ENCODE results near the gene RPS18.

Gene RPS18

DNA sequence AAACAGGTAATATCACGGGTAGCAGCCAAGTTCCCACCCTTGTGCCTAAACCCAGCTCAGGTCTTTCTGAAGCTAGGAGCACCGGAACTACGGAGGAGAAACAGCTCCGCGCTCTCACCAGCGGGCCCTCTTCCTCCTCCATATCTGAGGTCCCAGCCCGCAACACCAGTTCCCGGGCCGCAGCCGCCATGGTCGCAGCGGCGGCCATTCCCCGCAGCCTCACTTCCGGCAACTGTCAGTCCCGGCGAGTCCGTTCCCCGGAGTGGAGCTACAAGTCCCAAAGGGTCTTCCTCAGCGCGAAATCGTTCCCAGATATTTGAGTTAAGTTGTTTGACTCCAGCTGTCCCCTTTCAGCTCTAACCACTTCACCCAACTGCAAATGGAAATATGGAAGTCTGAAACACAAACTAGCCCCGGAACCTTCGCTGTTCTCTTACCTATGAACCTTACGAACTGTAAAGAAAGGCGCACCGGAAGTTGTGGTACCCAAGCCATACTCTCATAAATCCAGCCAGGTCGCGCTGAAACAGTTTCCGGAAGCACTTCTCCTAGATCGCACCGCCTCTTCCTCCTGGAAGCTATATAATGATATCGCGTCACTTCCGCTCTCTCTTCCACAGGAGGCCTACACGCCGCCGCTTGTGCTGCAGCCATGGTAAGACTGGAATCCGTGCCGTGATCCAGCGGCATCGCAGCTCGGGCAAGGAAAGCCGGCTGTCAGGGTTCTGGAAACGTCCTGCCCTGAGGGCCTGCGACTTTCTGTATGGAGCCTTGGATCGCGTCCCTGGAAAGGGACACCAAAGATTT lies at the start of gene RPS18, which contains the start of gene VPS52:
TSS of gene RPS18 (plus strand) at position 608 of the 807 bp plus-strand sequence. CDS start at position 653, 45 bp downstream.
TSS of gene VPS52 (minus strand) at position 409 of the 807 bp plus-strand sequence. CDS start at position 208, 201 bp downstream.
- TF ChIP-seq, protein P1, sequence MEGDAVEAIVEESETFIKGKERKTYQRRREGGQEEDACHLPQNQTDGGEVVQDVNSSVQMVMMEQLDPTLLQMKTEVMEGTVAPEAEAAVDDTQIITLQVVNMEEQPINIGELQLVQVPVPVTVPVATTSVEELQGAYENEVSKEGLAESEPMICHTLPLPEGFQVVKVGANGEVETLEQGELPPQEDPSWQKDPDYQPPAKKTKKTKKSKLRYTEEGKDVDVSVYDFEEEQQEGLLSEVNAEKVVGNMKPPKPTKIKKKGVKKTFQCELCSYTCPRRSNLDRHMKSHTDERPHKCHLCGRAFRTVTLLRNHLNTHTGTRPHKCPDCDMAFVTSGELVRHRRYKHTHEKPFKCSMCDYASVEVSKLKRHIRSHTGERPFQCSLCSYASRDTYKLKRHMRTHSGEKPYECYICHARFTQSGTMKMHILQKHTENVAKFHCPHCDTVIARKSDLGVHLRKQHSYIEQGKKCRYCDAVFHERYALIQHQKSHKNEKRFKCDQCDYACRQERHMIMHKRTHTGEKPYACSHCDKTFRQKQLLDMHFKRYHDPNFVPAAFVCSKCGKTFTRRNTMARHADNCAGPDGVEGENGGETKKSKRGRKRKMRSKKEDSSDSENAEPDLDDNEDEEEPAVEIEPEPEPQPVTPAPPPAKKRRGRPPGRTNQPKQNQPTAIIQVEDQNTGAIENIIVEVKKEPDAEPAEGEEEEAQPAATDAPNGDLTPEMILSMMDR (IDR thresholded peaks at IDR 0.05) = no peak

DNA sequence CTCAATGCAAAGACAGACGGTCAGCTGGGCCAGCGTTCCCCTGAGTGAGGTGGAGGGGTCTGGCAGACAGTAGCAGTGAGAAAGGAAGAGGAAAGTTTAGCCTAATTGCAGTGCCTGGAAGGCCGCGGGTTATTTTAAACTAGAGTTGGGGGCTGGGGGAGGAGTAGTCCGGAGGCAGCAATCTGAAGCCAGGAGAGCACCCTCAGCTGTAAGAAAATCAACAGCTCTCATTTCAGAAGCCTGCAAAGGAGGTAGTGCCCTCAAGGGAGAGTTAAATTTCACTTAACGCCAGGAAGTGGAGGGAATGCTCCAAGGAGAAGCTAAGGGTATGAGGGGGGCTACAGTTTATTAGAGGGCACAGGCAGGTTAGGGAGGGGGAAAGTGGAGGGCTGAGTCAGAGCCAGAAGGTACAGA lies 36.6 kb upstream of the RPS18 start:
- TF ChIP-seq, protein P1 (IDR thresholded peaks at IDR 0.05) = no peak

DNA sequence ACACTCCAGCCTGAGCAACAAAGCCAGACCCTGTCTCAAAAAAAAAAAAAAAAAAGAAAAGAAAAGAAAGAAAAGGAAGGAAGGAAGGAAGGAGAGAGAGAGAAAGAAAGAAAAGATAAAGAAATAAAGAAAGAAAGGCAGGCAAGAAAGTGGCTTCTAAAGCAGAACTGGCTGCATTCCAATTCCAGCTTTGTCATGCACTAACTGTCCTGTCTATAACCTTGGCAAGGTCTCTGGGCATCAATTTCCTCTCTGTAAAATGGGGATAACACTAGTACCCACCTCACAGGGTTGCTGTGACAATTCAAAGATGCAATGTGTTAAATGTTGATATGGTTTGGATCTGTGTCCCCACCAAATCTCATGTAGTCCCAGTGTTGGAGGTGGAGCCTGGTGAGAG lies 35.5 kb upstream of the RPS18 start:
- TF ChIP-seq, protein P1 (IDR thresholded peaks at IDR 0.05) = no peak

DNA sequence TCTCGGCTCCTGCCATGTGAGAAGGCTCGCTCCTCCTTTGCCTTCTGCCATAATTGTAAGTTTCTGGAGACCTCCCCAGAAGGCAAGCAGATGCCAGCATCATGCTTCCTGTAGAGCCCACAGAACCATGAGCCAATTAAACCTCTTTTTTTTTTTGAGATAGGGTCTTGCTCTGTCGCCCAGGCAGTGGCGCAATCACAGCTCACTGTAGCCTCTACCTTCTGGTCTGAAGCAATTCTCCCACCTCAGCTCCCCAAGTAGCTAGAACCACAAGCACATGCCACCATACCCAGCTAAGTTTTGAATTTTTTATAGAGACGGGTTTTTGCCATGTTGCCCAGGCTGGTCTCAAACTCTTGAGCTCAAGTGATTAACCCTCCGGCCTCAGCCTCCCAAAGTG lies 35.0 kb upstream of the RPS18 start:
- TF ChIP-seq, protein P1 (IDR thresholded peaks at IDR 0.05) = no peak

DNA sequence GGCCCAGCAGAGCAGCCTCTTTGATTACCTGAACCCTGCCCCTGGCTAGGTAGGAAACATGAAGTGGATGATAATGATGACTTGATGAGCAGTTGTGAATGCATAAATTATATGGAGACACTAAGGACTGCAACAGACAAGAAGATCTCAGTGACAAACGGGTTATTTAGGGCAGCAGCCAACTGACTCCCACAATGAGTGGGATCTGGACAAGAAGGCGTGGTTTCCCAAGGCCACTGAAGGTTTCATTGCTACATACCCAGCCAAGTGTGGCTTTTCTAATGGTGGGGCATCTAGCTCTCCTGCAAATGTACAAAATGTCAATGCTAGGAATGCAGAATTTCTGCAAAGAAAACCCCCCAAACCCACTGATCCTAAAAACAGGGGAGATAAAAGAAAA lies 34.1 kb upstream of the RPS18 start:
- TF ChIP-seq, protein P1 (IDR thresholded peaks at IDR 0.05) = no peak

DNA sequence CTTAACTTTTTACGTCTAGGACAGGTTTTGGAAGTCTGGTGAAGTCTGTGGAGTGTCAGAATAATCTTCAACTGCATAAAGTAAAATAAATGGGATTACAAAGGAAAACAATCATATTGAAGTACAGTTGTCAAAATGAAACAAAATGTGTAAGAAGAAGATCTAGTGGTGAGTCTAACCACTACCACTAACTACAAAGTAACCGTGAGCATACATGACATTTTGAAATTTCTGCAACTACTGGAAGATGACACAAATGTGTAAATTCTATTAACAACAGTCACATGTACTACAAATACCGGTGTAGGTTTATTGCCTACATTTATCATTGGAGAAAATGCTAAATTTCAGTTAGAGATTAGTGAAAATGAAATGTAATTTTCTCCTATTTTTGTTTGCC lies 29.9 kb upstream of the RPS18 start:
- TF ChIP-seq, protein P1 (IDR thresholded peaks at IDR 0.05) = no peak

DNA sequence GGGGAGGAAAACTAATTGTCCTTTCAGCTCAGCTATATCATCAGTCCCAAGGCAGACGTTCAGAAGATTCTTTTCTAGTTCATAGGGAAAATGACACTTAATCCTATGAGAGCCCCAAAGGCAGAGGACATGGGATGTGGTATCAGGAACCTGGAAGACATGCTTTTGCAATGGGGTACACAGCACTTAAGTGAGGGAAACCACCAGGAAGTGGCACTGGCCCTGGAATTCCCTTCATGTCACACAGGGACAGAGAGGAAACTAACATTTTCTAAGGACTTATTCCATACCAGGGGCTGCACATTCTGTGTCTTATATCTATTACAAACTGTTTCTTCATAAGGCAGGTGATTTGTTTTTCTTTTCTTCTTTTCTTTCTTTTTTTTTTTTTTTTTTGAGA lies 28.4 kb upstream of the RPS18 start:
- TF ChIP-seq, protein P1 (IDR thresholded peaks at IDR 0.05) = no peak

All from LNCAP (cell line).